ENCODE data around the gene RBM47.

DNA sequence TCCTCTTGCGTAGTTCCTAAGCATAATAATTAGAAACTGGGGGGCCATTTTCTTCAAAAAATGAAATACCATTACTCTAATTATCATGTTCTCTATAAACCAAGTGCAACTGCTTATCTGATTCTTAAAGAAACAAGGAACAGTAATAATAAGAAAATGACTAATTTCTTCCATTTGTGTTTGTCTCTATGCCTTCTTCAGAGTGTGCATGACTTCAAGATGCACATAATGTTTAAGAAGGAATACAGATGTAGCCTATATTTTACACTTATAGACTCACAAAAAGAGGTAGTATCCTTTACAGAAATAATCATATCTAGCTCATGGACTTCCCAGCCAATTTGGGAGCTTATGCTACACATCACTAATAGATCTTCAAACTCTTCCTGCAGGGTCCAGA lies 162.9 kb downstream of the RBM47 start:
- no peak for TF ChIP-seq EZH2 (IDR thresholded peaks at IDR 0.05; ENCODE audit: borderline replicate concordance, low read depth, low read length, poor library complexity, severe bottlenecking)
- TF ChIP-seq, protein P1, sequence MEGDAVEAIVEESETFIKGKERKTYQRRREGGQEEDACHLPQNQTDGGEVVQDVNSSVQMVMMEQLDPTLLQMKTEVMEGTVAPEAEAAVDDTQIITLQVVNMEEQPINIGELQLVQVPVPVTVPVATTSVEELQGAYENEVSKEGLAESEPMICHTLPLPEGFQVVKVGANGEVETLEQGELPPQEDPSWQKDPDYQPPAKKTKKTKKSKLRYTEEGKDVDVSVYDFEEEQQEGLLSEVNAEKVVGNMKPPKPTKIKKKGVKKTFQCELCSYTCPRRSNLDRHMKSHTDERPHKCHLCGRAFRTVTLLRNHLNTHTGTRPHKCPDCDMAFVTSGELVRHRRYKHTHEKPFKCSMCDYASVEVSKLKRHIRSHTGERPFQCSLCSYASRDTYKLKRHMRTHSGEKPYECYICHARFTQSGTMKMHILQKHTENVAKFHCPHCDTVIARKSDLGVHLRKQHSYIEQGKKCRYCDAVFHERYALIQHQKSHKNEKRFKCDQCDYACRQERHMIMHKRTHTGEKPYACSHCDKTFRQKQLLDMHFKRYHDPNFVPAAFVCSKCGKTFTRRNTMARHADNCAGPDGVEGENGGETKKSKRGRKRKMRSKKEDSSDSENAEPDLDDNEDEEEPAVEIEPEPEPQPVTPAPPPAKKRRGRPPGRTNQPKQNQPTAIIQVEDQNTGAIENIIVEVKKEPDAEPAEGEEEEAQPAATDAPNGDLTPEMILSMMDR (conservative IDR thresholded peaks at IDR 0.05; ENCODE audit: low read depth, low read length): no peak
